MCF 10A (cell line): Measurements from ENCODE around the gene SERPINE1. TPM values are rescaled to one million over a fixed set of nuclear protein-coding genes. Genes with fewer than 3 reads are reported as not detected.

ENCODE experiments used
- BruUV-seq: library from RNA; stranded (reverse); fragments of 400-500 nt; replicated peaks from 2 replicates; lab custom pipeline; 2021; lab: Mats Ljungman, UMichigan
- CTCF ChIA-PET: fragments of 300-600 bp; sonication (Branson Sonifier 250); formaldehyde crosslinking; extraction: SDS; loops from one replicate; lab custom pipeline; 2021; ENCODE audit warnings: antibody characterized with exemption, inconsistent platforms; lab: Yijun Ruan, JAX
- POLR2A ChIA-PET: fragments of 300-600, 350-650 bp; sonication (Branson Sonifier 250); formaldehyde crosslinking; extraction: SDS; loops from one replicate; lab custom pipeline; 2020; ENCODE audit warnings: antibody characterized with exemption, inconsistent platforms; lab: Yijun Ruan, JAX
- DNase-seq: peaks from one replicate; pipeline ENCODE4 v3.0.0-alpha.2; 2018; ENCODE audit not compliant: unreplicated experiment
- H3K27ac Mint-ChIP-seq: one replicate; pipeline ENCODE4 v1.8.0; 2022; ENCODE audit warnings: mild to moderate bottlenecking, low read depth, mixed read lengths; ENCODE audit not compliant: unreplicated experiment
- H3K27me3 Mint-ChIP-seq: one replicate; pipeline ENCODE4 v1.8.0; 2022; ENCODE audit warnings: mixed read lengths; ENCODE audit not compliant: insufficient read depth, unreplicated experiment
- H3K36me3 Mint-ChIP-seq: one replicate; pipeline ENCODE4 v1.8.0; 2022; ENCODE audit warnings: mild to moderate bottlenecking, moderate library complexity, mixed read lengths; ENCODE audit not compliant: insufficient read depth, unreplicated experiment
- H3K4me1 Mint-ChIP-seq: one replicate; pipeline ENCODE4 v1.8.0; 2022; ENCODE audit warnings: mixed read lengths; ENCODE audit not compliant: insufficient read depth, unreplicated experiment
- H3K4me3 Mint-ChIP-seq: one replicate; pipeline ENCODE4 v1.8.0; 2022; ENCODE audit warnings: mild to moderate bottlenecking, moderate library complexity, mixed read lengths; ENCODE audit not compliant: unreplicated experiment
- H3K9me3 Mint-ChIP-seq: one replicate; pipeline ENCODE4 v1.8.0; 2022; ENCODE audit warnings: mixed read lengths; ENCODE audit not compliant: unreplicated experiment
- CTCF ChIP-seq: fragments of 200-600 bp; IDR thresholded peaks from one replicate; pipeline ENCODE4 v1.8.0; 2022; ENCODE audit warnings: antibody characterized with exemption, mild to moderate bottlenecking; ENCODE audit not compliant: unreplicated experiment
- intact Hi-C: fragments of 100-400 bp; cut with micrococcal nuclease; formaldehyde crosslinking; loops from 2 replicates; pipeline ENCODE4 v1.14.1; 2022
- total RNA-seq: library from RNA; stranded (reverse); gene quantifications from 2 replicates; pipeline ENCODE4 v1.2.3, GENCODE V29; 2022

SERPINE1 gene
- total RNA-seq, 1 experiment from 2014 or later: 80.6 TPM

GRCh38 chr7:101159696-101160674, 33.1 kb downstream of the SERPINE1 start:
- TF ChIP-seq CTCF: no peak
- Mint-ChIP-seq H3K36me3 (peaks cover 34% of the 10 kb centered on the region), H3K27ac (peak overlapping the region; percentile 70), H3K4me3 (no peak overlapping the region), H3K4me1 (peaks cover 30% of the 10 kb centered on the region), H3K9me3 (no peaks in the 10 kb centered on the region), H3K27me3 (no peaks in the 10 kb centered on the region)
- ChIA-PET CTCF (interaction anchor here (0.6 to 1.1 kb wide), 4 partner anchors 8 to 289 kb away, joined by 3 to 4 read pairs (median 4); no protein-coding TSS in a partner anchor), POLR2A (interaction anchor here (0.9 kb wide), 1 partner anchor 16 kb away, joined by 3 read pairs; no protein-coding TSS in a partner anchor)
- intact Hi-C loops: no loop called here
- DNase-seq: peak; percentile 67
- no TSS peak for BruUV-seq

- Mint-ChIP-seq H3K9me3 (no peaks in the 10 kb centered on the region), H3K4me3 (no peak overlapping the region), H3K4me1 (peaks cover 28% of the 10 kb centered on the region), H3K36me3 (peaks cover 38% of the 10 kb centered on the region), H3K27ac (no peak overlapping the region), H3K27me3 (peaks cover 8% of the 10 kb centered on the region)
- intact Hi-C loops: no loop called here
- CTCF ChIA-PET: interaction anchor here (0.6 to 1.4 kb wide), 3 partner anchors 17 to 449 kb away, joined by 3 to 4 read pairs (median 3); no protein-coding TSS in a partner anchor
- no TSS peak for BruUV-seq
- no peak for TF ChIP-seq CTCF
- POLR2A ChIA-PET: interaction anchor here (0.8 kb wide), 1 partner anchor 19 kb away, joined by 4 read pairs; no protein-coding TSS in a partner anchor
- DNase-seq: no peak
Measured at GRCh38 chr7:101160910-101161309, 34.0 kb downstream of the SERPINE1 start.

- intact Hi-C loops: no loop called here
- Mint-ChIP-seq H3K4me1 (peaks cover 27% of the 10 kb centered on the region), H3K27me3 (peaks cover 18% of the 10 kb centered on the region), H3K9me3 (no peaks in the 10 kb centered on the region), H3K27ac (no peak overlapping the region), H3K36me3 (peaks cover 37% of the 10 kb centered on the region), H3K4me3 (peak overlapping the region; percentile 74)
- DNase-seq: no peak
- ChIA-PET POLR2A (interaction anchor here (0.6 to 0.8 kb wide), 2 partner anchors 20 to 34 kb away, joined by 3 to 4 read pairs; no protein-coding TSS in a partner anchor), CTCF (interaction anchor here (0.7 to 1.4 kb wide), 5 partner anchors 10 to 41 kb away, joined by 3 to 5 read pairs (median 3); no protein-coding TSS in a partner anchor)
- no peak for TF ChIP-seq CTCF
- BruUV-seq: no TSS peak
Measured at GRCh38 chr7:101161692-101162471, 35.0 kb downstream of the SERPINE1 start.
